Esophagus muscularis mucosa (tissue), 3 donors: ENCODE measurements around the gene EXOC7.

Experiments used
- CTCF ChIP-seq, 3 experiments: fragments of 200-600 bp in 2 of 3; fragments of 450-650 bp in 1 of 3; sonication (generic) in 2 of 3; IDR thresholded peaks; one replicate each; pipeline ENCODE4 v1.5.1; 2017 to 2019; ENCODE audit warnings: antibody characterized with exemption in 3 of 3, mild to moderate bottlenecking in 2 of 3, moderate library complexity in 1 of 3
- POLR2A ChIP-seq: fragments of 450-650 bp; IDR thresholded peaks from one replicate; pipeline ENCODE4 v1.6.1; 2017; ENCODE audit warnings: antibody characterized with exemption, moderate library complexity, mild to moderate bottlenecking, low read depth
- POLR2AphosphoS5 ChIP-seq, 2 donors: sonication (generic); formaldehyde crosslinking; IDR thresholded peaks; one replicate each; pipeline ENCODE4 v1.6.1; 2017; ENCODE audit warnings: antibody characterized with exemption in 2 of 2

- TF ChIP-seq CTCF (IDR thresholded peaks at IDR 0.05), result no peak
- TF ChIP-seq POLR2A, result no peak
- TF ChIP-seq POLR2AphosphoS5 (IDR thresholded peaks at IDR 0.05), result no peak
Observed at GRCh38 chr17:76120658-76121008, 17.0 kb upstream of the EXOC7 start.
